HG03280 (cell line): ENCODE results near the gene NDRG3.
"Not testable (repeated sequence)": the region's sequence is repeated elsewhere in the genome, so short reads cannot be mapped to it uniquely, and the experiment has no call there.

Experiments
- ATAC-seq: cut with Tn5 transposase; IDR thresholded peaks from one replicate; pipeline ENCODE4 v1.9.1; 2021; ENCODE audit warnings: mild to moderate bottlenecking, moderate library complexity; ENCODE audit not compliant: unreplicated experiment

The NDRG3 gene

GRCh38 chr20:36700438-36700837, 45.5 kb downstream of the NDRG3 start:
- no peak for ATAC-seq

GRCh38 chr20:36695467-36695866, 50.4 kb downstream of the NDRG3 start:
- ATAC-seq, result not testable (repeated sequence)

- ATAC-seq, result no peak
Measured at GRCh38 chr20:36688630-36689029, 57.3 kb downstream of the NDRG3 start.

- no peak for ATAC-seq
Measured at GRCh38 chr20:36687850-36688249, 58.0 kb downstream of the NDRG3 start.

- no peak for ATAC-seq
Measured at GRCh38 chr20:36686944-36687343, 58.9 kb downstream of the NDRG3 start.

- ATAC-seq, result no peak
Measured at GRCh38 chr20:36686504-36686903, 59.4 kb downstream of the NDRG3 start.

- no peak for ATAC-seq
Measured at GRCh38 chr20:36684747-36685146, 61.1 kb downstream of the NDRG3 start.

- ATAC-seq, result no peak
Measured at GRCh38 chr20:36682311-36682710, 63.6 kb downstream of the NDRG3 start.

GRCh38 chr20:36677422-36677771, 68.5 kb downstream of the NDRG3 start:
- ATAC-seq, result no peak

- ATAC-seq, result no peak
Measured at GRCh38 chr20:36676701-36677421, 69.0 kb downstream of the NDRG3 start.

- ATAC-seq, result not testable (repeated sequence)
Measured at GRCh38 chr20:36675545-36675944, 70.3 kb downstream of the NDRG3 start.

GRCh38 chr20:36672991-36673390, 72.9 kb downstream of the NDRG3 start:
- no peak for ATAC-seq

GRCh38 chr20:36670665-36671357, 75.1 kb downstream of the NDRG3 start:
- ATAC-seq, result no peak

GRCh38 chr20:36666181-36666740, 79.6 kb downstream of the NDRG3 start:
- no peak for ATAC-seq

GRCh38 chr20:36663031-36663430, 82.9 kb downstream of the NDRG3 start:
- ATAC-seq, result no peak

- no peak for ATAC-seq
Measured at GRCh38 chr20:36658300-36658699, 87.6 kb downstream of the NDRG3 start.

- ATAC-seq, result no peak
Measured at GRCh38 chr20:36656733-36657132, 89.2 kb downstream of the NDRG3 start.

- no peak for ATAC-seq
Measured at GRCh38 chr20:36655004-36655403, 90.9 kb downstream of the NDRG3 start.

- no peak for ATAC-seq
Measured at GRCh38 chr20:36654506-36654905, 91.4 kb downstream of the NDRG3 start.

GRCh38 chr20:36653456-36653855, 92.4 kb downstream of the NDRG3 start:
- ATAC-seq, result no peak

- no peak for ATAC-seq
Measured at GRCh38 chr20:36647196-36648121, 98.4 kb downstream of the NDRG3 start.
